ENCODE results near the gene COL25A1.

- no peak for TF ChIP-seq POLR2AphosphoS2 (conservative IDR thresholded peaks at IDR 0.05; ENCODE audit: low read length)
- TF ChIP-seq RFX5 (IDR thresholded peaks at IDR 0.05): no peak
- no peak for TF ChIP-seq MAFK (IDR thresholded peaks at IDR 0.05; ENCODE audit: partially characterized antibody)
- TF ChIP-seq TP53 (CRISPR knock-in tag; IDR thresholded peaks at IDR 0.05): no peak
- TF ChIP-seq CHD2 (IDR thresholded peaks at IDR 0.05; ENCODE audit: low read length, partially characterized antibody): no peak
- TF ChIP-seq CBX8 (IDR thresholded peaks at IDR 0.05): no peak
- no peak for TF ChIP-seq PHF8 (IDR thresholded peaks at IDR 0.05; ENCODE audit: borderline replicate concordance, low read depth)
- no peak for TF ChIP-seq NFE2L2 (conservative IDR thresholded peaks at IDR 0.05; ENCODE audit: low read length)
- no peak for TF ChIP-seq CTCF (IDR thresholded peaks at IDR 0.05)
- TF ChIP-seq MAX (IDR thresholded peaks at IDR 0.05): no peak
- no peak for TF ChIP-seq EP300 (IDR thresholded peaks at IDR 0.05)
- TF ChIP-seq FOSL2 (IDR thresholded peaks at IDR 0.05): no peak
- no peak for TF ChIP-seq FOSL2 (CRISPR knock-in tag; IDR thresholded peaks at IDR 0.05)
Observed at GRCh38 chr4:108926061-108926460, 376.4 kb downstream of the COL25A1 start.
